ENCODE data around the gene BIN1. TPM values are rescaled to one million over a fixed set of nuclear protein-coding genes. Genes with fewer than 3 reads are reported as not detected.
A peak's percentile ranks its signal among the peaks of the same experiment; 100 is the strongest.

The BIN1 gene
- total RNA-seq, 2 experiments from 2014 or later: 95.2 to 102 TPM

- H3K36me3 Mint-ChIP-seq (ENCODE audit: low read depth): no peaks in the 10 kb centered on the region
These were observed 19.8 kb downstream of the BIN1 start for GRCh38 chr2:127086990-127087790.

GRCh38 chr2:127085317-127085681 lies 21.7 kb downstream of the BIN1 start:
- H3K4me3 Mint-ChIP-seq: peak overlapping the region; percentile 40
- intact Hi-C loops (cut with micrococcal nuclease): no loop called here
- H3K4me1 Mint-ChIP-seq (ENCODE audit: low read depth): peaks cover 51% of the 10 kb centered on the region
- no peaks in the 10 kb centered on the region for H3K9me3 Mint-ChIP-seq
- ChIA-PET POLR2A (interaction anchor here (0.7 kb wide), 1 partner anchor 17 kb away, joined by 3 read pairs; no protein-coding TSS in a partner anchor), CTCF (interaction anchor here (0.8 to 2.2 kb wide), 5 partner anchors 11 to 22 kb away, joined by 3 to 15 read pairs (median 5); partner anchors contain the start of gene BIN1)
- ATAC-seq (no peak), DNase-seq (peak; percentile 75)
- TF ChIP-seq, protein P1, sequence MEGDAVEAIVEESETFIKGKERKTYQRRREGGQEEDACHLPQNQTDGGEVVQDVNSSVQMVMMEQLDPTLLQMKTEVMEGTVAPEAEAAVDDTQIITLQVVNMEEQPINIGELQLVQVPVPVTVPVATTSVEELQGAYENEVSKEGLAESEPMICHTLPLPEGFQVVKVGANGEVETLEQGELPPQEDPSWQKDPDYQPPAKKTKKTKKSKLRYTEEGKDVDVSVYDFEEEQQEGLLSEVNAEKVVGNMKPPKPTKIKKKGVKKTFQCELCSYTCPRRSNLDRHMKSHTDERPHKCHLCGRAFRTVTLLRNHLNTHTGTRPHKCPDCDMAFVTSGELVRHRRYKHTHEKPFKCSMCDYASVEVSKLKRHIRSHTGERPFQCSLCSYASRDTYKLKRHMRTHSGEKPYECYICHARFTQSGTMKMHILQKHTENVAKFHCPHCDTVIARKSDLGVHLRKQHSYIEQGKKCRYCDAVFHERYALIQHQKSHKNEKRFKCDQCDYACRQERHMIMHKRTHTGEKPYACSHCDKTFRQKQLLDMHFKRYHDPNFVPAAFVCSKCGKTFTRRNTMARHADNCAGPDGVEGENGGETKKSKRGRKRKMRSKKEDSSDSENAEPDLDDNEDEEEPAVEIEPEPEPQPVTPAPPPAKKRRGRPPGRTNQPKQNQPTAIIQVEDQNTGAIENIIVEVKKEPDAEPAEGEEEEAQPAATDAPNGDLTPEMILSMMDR (IDR thresholded peaks at IDR 0.05): no peak
- H3K36me3 Mint-ChIP-seq (ENCODE audit: low read depth): peaks cover 1% of the 10 kb centered on the region
- H3K27ac Mint-ChIP-seq: peak overlapping the region; percentile 95
- no peaks in the 10 kb centered on the region for H3K27me3 Mint-ChIP-seq

More at GRCh38 chr2:127086990-127087790, 19.8 kb downstream of the BIN1 start:
- ATAC-seq (no peak), DNase-seq (no peak)
- ChIA-PET CTCF (interaction anchor here (1.0 kb wide), 1 partner anchor 19 kb away, joined by 3 read pairs; no protein-coding TSS in a partner anchor), POLR2A (interaction anchor here (0.9 to 1.8 kb wide), 2 partner anchors 10 to 17 kb away, joined by 3 read pairs; no protein-coding TSS in a partner anchor)
- Mint-ChIP-seq H3K4me3 (no peak overlapping the region), H3K9me3 (no peaks in the 10 kb centered on the region), H3K27me3 (no peaks in the 10 kb centered on the region), H3K27ac (peak overlapping the region; percentile 32), H3K4me1 (ENCODE audit: low read depth) (peaks cover 45% of the 10 kb centered on the region)
- intact Hi-C loops (cut with micrococcal nuclease): no loop called here
- TF ChIP-seq, protein P1 (IDR thresholded peaks at IDR 0.05): no peak

GRCh38 chr2:127084611-127085316 lies 22.2 kb downstream of the BIN1 start:
- Mint-ChIP-seq H3K4me1 (ENCODE audit: low read depth) (peaks cover 56% of the 10 kb centered on the region), H3K27ac (peak overlapping the region; percentile 95), H3K36me3 (ENCODE audit: low read depth) (peaks cover 6% of the 10 kb centered on the region), H3K4me3 (peak overlapping the region; percentile 40), H3K27me3 (no peaks in the 10 kb centered on the region), H3K9me3 (no peaks in the 10 kb centered on the region)
- TF ChIP-seq, protein P1 (IDR thresholded peaks at IDR 0.05): no peak
- POLR2A ChIA-PET: interaction anchor here (0.6 to 1.0 kb wide), 4 partner anchors 12 to 20 kb away, joined by 3 to 4 read pairs (median 3); no protein-coding TSS in a partner anchor
- intact Hi-C loops (cut with micrococcal nuclease): no loop called here
- CTCF ChIA-PET: interaction anchor here (1.4 to 2.2 kb wide), 4 partner anchors 10 to 22 kb away, joined by 4 to 15 read pairs (median 5); partner anchors contain the start of gene BIN1
- DNase-seq: peak; percentile 73
- ATAC-seq: peak; percentile 6

DNA sequence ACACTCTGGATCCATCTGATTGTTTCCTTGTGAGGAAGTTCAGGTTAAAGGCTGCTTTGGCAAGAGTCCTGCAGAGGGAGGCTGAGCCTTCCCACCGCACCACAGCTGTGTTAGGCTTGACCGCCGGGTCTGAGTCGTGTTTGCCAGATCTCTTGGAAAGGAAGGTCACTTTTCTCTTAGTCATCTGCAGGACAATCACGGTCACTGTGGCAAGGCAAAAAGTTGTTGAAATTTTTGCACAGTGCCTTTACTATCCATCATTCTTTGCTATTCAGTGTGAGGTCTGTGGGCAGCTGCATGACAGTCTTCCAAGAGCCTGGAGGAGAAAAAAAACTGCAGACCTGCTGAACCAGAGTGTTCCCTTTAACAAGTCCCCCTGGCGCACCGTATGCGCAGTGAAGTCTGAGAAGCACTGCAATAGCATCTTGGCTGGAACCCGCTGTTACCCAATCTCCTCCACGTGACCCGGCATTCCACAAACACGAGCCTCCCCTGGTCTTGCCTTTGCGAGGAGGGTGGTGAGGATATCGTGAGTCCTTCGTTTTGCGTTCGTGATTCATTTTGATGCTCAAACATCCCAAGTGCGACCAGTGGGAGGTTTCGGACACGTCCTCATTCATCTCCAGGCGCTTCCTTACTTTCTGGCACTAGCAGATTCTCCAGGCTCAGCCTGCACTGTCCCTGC lies 23.0 kb downstream of the BIN1 start:
- H3K36me3 Mint-ChIP-seq (ENCODE audit: low read depth): peaks cover 9% of the 10 kb centered on the region
- peak overlapping the region; percentile 95 for H3K27ac Mint-ChIP-seq
- ATAC-seq (no peak), DNase-seq (no peak)
- H3K4me3 Mint-ChIP-seq: no peak overlapping the region
- H3K27me3 Mint-ChIP-seq: no peaks in the 10 kb centered on the region
- intact Hi-C loops (cut with micrococcal nuclease): no loop called here
- ChIA-PET POLR2A (interaction anchor here (1.0 kb wide), 1 partner anchor 13 kb away, joined by 3 read pairs; no protein-coding TSS in a partner anchor), CTCF (interaction anchor here (2.2 kb wide), 1 partner anchor 16 kb away, joined by 15 read pairs; no protein-coding TSS in a partner anchor)
- H3K9me3 Mint-ChIP-seq: no peaks in the 10 kb centered on the region
- H3K4me1 Mint-ChIP-seq (ENCODE audit: low read depth): peaks cover 64% of the 10 kb centered on the region
- TF ChIP-seq, protein P1 (IDR thresholded peaks at IDR 0.05): no peak
